SK-N-SH (cell line): ENCODE results near the gene HMHB1. TPM values are rescaled to one million over a fixed set of nuclear protein-coding genes. Genes with fewer than 3 reads are reported as not detected.

Experiments
- CTCF ChIA-PET: fragments of 300-600, 350-600 bp; formaldehyde crosslinking; extraction: SDS; loops from one replicate; lab custom pipeline; 2021; lab: Yijun Ruan, JAX
- POLR2A ChIA-PET: fragments of 350-600 bp; sonication (Branson Sonifier 250); formaldehyde crosslinking; extraction: SDS; loops from one replicate; lab custom pipeline; 2020; ENCODE audit warnings: antibody characterized with exemption, inconsistent platforms; lab: Yijun Ruan, JAX
- DNase-seq: peaks from one replicate; pipeline ENCODE4 v3.0.0; 2012
- H2AFZ ChIP-seq: fragments of 200-600 bp; sonication (generic); 2 replicates; pipeline ENCODE4 v1.8.1; 2016; ENCODE audit warnings: antibody characterized with exemption, mild to moderate bottlenecking, low read depth
- H3F3A ChIP-seq: fragments of 200-600 bp; sonication (generic); replicated peaks from 2 replicates; pipeline ENCODE3; 2016; ENCODE audit warnings: antibody characterized with exemption, mild to moderate bottlenecking; ENCODE audit not compliant: insufficient read depth
- H3K27ac ChIP-seq, 2 experiments: fragments of 200-500 bp in 1 of 2; fragments of 200-600 bp in 1 of 2; sonication (Bioruptor generic) in 1 of 2; sonication (generic), shearing (Covaris generic) in 1 of 2; 2 replicates each; pipeline versions ENCODE4 v1.5.1 to v1.6.1; 2014 to 2016; ENCODE audit warnings: low read depth in 2 of 2, inconsistent platforms in 1 of 2, low read length in 1 of 2, mild to moderate bottlenecking in 1 of 2, mixed read lengths in 1 of 2
- H3K27me3 ChIP-seq: fragments of 200-600 bp; sonication (generic), shearing (Covaris generic); 2 replicates; pipeline ENCODE4 v1.6.1; 2016; ENCODE audit warnings: mixed run types; ENCODE audit not compliant: insufficient read depth
- H3K36me3 ChIP-seq, 2 experiments: fragments of 200-500 bp in 1 of 2; fragments of 200-600 bp in 1 of 2; sonication (Bioruptor generic) in 1 of 2; sonication (generic) in 1 of 2; replicated peaks in 1 of 2; 2 replicates each; pipeline versions ENCODE3 to v1.5.1; 2014 to 2016; ENCODE audit warnings: low read length in 1 of 2, mild to moderate bottlenecking in 1 of 2; ENCODE audit not compliant: insufficient read depth in 2 of 2, control insufficient read depth in 1 of 2
- H3K4me1 ChIP-seq, 2 experiments: fragments of 200-500 bp in 1 of 2; fragments of 200-600 bp in 1 of 2; sonication (Bioruptor generic) in 1 of 2; sonication (generic), shearing (Covaris generic) in 1 of 2; 2 replicates each; pipeline versions ENCODE4 v1.5.1 to v1.6.1; 2014 to 2016; ENCODE audit warnings: low read depth in 1 of 2, low read length in 1 of 2, mixed run types in 1 of 2; ENCODE audit not compliant: insufficient read depth in 2 of 2, control insufficient read depth in 1 of 2
- H3K4me2 ChIP-seq: fragments of 200-600 bp; sonication (generic), shearing (Covaris generic); 2 replicates; pipeline ENCODE4 v1.6.1; 2017; ENCODE audit warnings: mixed run types
- H3K4me3 ChIP-seq, 2 experiments: fragments of 200-500 bp in 1 of 2; fragments of 200-600 bp in 1 of 2; sonication (Bioruptor generic) in 1 of 2; sonication (generic), shearing (Covaris generic) in 1 of 2; 2 replicates each; pipeline versions ENCODE4 v1.5.1 to v1.8.1; 2014 to 2016; ENCODE audit warnings: low read depth in 2 of 2, inconsistent platforms in 1 of 2, low read length in 1 of 2, mild to moderate bottlenecking in 1 of 2, mixed read lengths in 1 of 2, moderate library complexity in 1 of 2
- H3K79me2 ChIP-seq: fragments of 200-600 bp; sonication (generic); 2 replicates; pipeline ENCODE4 v1.8.1; 2017; ENCODE audit warnings: mild to moderate bottlenecking; ENCODE audit not compliant: insufficient read depth
- H3K9ac ChIP-seq: fragments of 200-600 bp; sonication (generic); 2 replicates; pipeline ENCODE4 v1.6.1; 2017; ENCODE audit warnings: mixed run types
- H3K9me2 ChIP-seq: fragments of 200-600 bp; sonication (generic); 2 replicates; pipeline ENCODE4 v1.6.1; 2017; ENCODE audit warnings: mixed run types
- H3K9me3 ChIP-seq: fragments of 200-600 bp; sonication (generic); 2 replicates; pipeline ENCODE4 v1.6.1; 2017; ENCODE audit warnings: mixed run types, mild to moderate bottlenecking, moderate library complexity
- H4K20me1 ChIP-seq: fragments of 200-600 bp; sonication (generic); 2 replicates; pipeline ENCODE4 v1.6.1; 2017; ENCODE audit warnings: mild to moderate bottlenecking, mixed run types; ENCODE audit not compliant: insufficient read depth
- CHD2 ChIP-seq: fragments of 150-350 bp; IDR thresholded peaks from 2 replicates; pipeline ENCODE4 v1.6.1; 2018; ENCODE audit warnings: low read length; ENCODE audit not compliant: partially characterized antibody
- EZH2phosphoT487 ChIP-seq: fragments of 200-600 bp; sonication (generic); IDR thresholded peaks from 2 replicates; pipeline ENCODE4 v1.6.1; 2017; ENCODE audit warnings: low read depth, mixed run types, mild to moderate bottlenecking, antibody characterized with exemption, moderate library complexity, borderline replicate concordance
- FOSL2 ChIP-seq: IDR thresholded peaks from 2 replicates; pipeline ENCODE4 v1.4.0; 2012; ENCODE audit warnings: low read depth, mild to moderate bottlenecking, moderate library complexity, borderline replicate concordance
- FOXJ3 ChIP-seq: sonication (generic); formaldehyde crosslinking; IDR thresholded peaks from 2 replicates; pipeline ENCODE4 v1.5.1; 2020; ENCODE audit warnings: mild to moderate bottlenecking, missing genetic modification reagents
- GABPA ChIP-seq: IDR thresholded peaks from 2 replicates; pipeline ENCODE4 v1.4.0; 2012; ENCODE audit warnings: low read depth, mild to moderate bottlenecking
- MAX ChIP-seq: IDR thresholded peaks from 2 replicates; pipeline ENCODE4 v1.4.0; 2012; ENCODE audit warnings: low read depth
- MEF2A ChIP-seq: IDR thresholded peaks from 2 replicates; pipeline ENCODE4 v1.4.0; 2012; ENCODE audit warnings: low read depth, borderline replicate concordance
- NFIC ChIP-seq: IDR thresholded peaks from 2 replicates; pipeline ENCODE4 v1.4.0; 2012; ENCODE audit warnings: borderline replicate concordance
- NRF1 ChIP-seq: IDR thresholded peaks from 2 replicates; pipeline ENCODE4 v1.6.1; 2012; ENCODE audit warnings: low read depth, mild to moderate bottlenecking, low read length
- PBX3 ChIP-seq: IDR thresholded peaks from 2 replicates; pipeline ENCODE4; 2012
- POLR2AphosphoS5 ChIP-seq: IDR thresholded peaks from 2 replicates; pipeline ENCODE4 v1.6.1; 2012; ENCODE audit warnings: low read depth, low read length
- RAD21 ChIP-seq: IDR thresholded peaks from 2 replicates; pipeline ENCODE4 v1.6.1; 2012; ENCODE audit warnings: mild to moderate bottlenecking, low read length
- RCOR1 ChIP-seq: fragments of 150-350 bp; IDR thresholded peaks from 2 replicates; pipeline ENCODE4 v1.6.1; 2017; ENCODE audit warnings: antibody characterized with exemption, low read length
- REST ChIP-seq: IDR thresholded peaks from 2 replicates; pipeline ENCODE4 v1.6.1; 2012; ENCODE audit warnings: mild to moderate bottlenecking, low read depth, low read length, moderate library complexity
- WGBS: methylation state at CpG from one replicate; pipeline ENCODE4 v1.1.6; 2017; ENCODE audit warnings: low lambda C conversion rate; 5-methylcytosine and 5-hydroxymethylcytosine counted together
- polyA plus RNA-seq, 3 experiments: library from polyadenylated mRNA; depleted of rRNA; stranded (reverse); fragments of >200 nt; gene quantifications; 2 replicates each; pipeline ENCODE4 v1.2.3, GENCODE V29; 2012
- TF ChIP-seq, protein P1 (sequence below): IDR thresholded peaks from 2 replicates; pipeline ENCODE4 v1.4.0; 2012; ENCODE audit warnings: low read depth, borderline replicate concordance

Gene HMHB1
- polyA plus RNA-seq, 1 of the 3 experiments (the other 2 are of a cell fraction) = not detected

GRCh38 chr5:143793249-143793648 lies 18.7 kb upstream of the HMHB1 start:
- no peak for DNase-seq
- H3K27me3 ChIP-seq = no peaks in the 10 kb centered on the region
- no peak overlapping the region for H3K9ac ChIP-seq
- no peaks in the 10 kb centered on the region for H3F3A ChIP-seq
- H3K4me1 ChIP-seq = peaks cover 0 to 9% of the 10 kb centered on the region in 2 experiments; a peak in 1 of 4 replicates
- TF ChIP-seq REST (no peak), MEF2A (no peak), PBX3 (no peak), FOXJ3 (CRISPR knock-in tag) (no peak)
- H2AFZ ChIP-seq = no peak overlapping the region
- no peaks in the 10 kb centered on the region for H3K36me3 ChIP-seq
- ChIA-PET POLR2A (no interaction called here), CTCF (interaction anchor here (0.7 to 1.5 kb wide), 2 partner anchors 13 to 389 kb away, joined by 3 to 4 read pairs; partner anchors contain the start of gene NR3C1)
- no peaks in the 10 kb centered on the region for H3K79me2 ChIP-seq
- no peak overlapping the region for H3K27ac ChIP-seq
- no peak overlapping the region for H3K4me3 ChIP-seq
- WGBS = 84% methylated on average over 2 of the region's 2 CpGs
- no peak overlapping the region for H3K4me2 ChIP-seq
- H4K20me1 ChIP-seq = no peaks in the 10 kb centered on the region
- no peaks in the 10 kb centered on the region for H3K9me3 ChIP-seq
- H3K9me2 ChIP-seq = no peaks in the 10 kb centered on the region

DNA sequence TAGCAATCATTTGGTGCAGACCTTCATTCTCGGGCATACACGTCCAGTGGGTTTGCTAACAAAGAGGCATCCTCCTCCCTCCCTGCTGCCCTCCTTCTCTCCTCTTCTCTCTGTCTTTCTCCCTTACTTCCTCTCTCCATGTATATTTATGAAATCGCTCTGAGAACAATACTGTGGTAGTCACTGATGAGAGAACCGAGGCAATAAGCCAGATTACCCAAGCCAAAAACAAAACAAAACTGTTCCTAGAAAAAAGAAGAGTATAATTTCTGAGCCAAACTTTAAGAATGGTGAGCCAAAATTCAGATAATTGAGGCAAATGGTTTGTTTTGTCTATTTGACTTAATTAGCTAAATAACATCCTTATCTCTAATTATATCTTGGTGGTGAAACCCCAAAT lies 15.8 kb upstream of the HMHB1 start:
- CTCF ChIA-PET = no interaction called here
- WGBS = 70% methylated on average over 4 of the region's 4 CpGs
- H3K4me3 ChIP-seq = no peak overlapping the region
- H3K27ac ChIP-seq = no peak overlapping the region
- DNase-seq = no peak
- POLR2A ChIA-PET = no interaction called here
- no peaks in the 10 kb centered on the region for H4K20me1 ChIP-seq
- no peaks in the 10 kb centered on the region for H3K9me2 ChIP-seq
- no peak overlapping the region for H3K9ac ChIP-seq
- H2AFZ ChIP-seq = no peak overlapping the region
- no peak overlapping the region for H3K4me2 ChIP-seq
- H3F3A ChIP-seq = no peaks in the 10 kb centered on the region
- peaks cover 0 to 7% of the 10 kb centered on the region in 2 experiments; a peak in 1 of 4 replicates for H3K4me1 ChIP-seq
- H3K79me2 ChIP-seq = no peaks in the 10 kb centered on the region
- H3K9me3 ChIP-seq = no peaks in the 10 kb centered on the region
- H3K36me3 ChIP-seq = no peaks in the 10 kb centered on the region
- no peaks in the 10 kb centered on the region for H3K27me3 ChIP-seq
- TF ChIP-seq, protein P1, sequence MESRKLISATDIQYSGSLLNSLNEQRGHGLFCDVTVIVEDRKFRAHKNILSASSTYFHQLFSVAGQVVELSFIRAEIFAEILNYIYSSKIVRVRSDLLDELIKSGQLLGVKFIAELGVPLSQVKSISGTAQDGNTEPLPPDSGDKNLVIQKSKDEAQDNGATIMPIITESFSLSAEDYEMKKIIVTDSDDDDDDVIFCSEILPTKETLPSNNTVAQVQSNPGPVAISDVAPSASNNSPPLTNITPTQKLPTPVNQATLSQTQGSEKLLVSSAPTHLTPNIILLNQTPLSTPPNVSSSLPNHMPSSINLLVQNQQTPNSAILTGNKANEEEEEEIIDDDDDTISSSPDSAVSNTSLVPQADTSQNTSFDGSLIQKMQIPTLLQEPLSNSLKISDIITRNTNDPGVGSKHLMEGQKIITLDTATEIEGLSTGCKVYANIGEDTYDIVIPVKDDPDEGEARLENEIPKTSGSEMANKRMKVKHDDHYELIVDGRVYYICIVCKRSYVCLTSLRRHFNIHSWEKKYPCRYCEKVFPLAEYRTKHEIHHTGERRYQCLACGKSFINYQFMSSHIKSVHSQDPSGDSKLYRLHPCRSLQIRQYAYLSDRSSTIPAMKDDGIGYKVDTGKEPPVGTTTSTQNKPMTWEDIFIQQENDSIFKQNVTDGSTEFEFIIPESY = no peak
- TF ChIP-seq GABPA (no peak), CHD2 (no peak), REST (no peak), FOSL2 (no peak), RCOR1 (no peak), PBX3 (no peak), MAX (no peak), NFIC (no peak), RAD21 (no peak), EZH2phosphoT487 (no peak), NRF1 (no peak), POLR2AphosphoS5 (no peak)
